GM12801 (cell line): ENCODE results near the gene TFCP2.

Experiments
- TF ChIP-seq, protein P1 (sequence below): IDR thresholded peaks from one replicate; pipeline ENCODE4 v1.5.1; 2011; ENCODE audit warnings: control low read depth; ENCODE audit not compliant: insufficient read length; ENCODE audit errors: extremely low read depth

The TFCP2 gene

DNA sequence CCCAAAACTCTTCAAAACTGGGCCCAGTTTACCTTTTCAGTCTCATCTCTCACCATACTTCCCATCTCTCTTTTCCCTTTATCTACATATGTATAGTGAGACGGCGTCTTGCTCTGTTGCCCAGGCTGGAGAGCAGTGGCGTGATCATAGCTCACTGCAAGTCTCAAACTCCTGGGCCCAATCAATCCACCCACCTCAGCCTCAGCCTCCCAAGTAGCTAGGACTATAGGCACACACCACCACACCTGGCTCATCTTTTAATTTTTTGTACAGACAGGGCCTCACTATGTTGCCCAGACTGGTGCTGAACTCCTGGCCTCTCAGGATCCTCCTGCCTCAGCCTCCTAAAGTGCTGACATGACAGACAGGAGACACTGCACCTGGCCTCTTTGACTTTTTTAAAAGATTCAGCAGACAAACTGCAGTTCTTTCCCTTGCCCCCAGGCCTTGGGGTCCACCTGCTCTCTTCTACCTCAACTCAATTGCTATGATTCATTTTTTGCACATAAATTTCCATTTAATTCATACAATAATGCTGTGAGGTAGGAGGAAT, 33.6 kb downstream of the TFCP2 start:
- TF ChIP-seq, protein P1, sequence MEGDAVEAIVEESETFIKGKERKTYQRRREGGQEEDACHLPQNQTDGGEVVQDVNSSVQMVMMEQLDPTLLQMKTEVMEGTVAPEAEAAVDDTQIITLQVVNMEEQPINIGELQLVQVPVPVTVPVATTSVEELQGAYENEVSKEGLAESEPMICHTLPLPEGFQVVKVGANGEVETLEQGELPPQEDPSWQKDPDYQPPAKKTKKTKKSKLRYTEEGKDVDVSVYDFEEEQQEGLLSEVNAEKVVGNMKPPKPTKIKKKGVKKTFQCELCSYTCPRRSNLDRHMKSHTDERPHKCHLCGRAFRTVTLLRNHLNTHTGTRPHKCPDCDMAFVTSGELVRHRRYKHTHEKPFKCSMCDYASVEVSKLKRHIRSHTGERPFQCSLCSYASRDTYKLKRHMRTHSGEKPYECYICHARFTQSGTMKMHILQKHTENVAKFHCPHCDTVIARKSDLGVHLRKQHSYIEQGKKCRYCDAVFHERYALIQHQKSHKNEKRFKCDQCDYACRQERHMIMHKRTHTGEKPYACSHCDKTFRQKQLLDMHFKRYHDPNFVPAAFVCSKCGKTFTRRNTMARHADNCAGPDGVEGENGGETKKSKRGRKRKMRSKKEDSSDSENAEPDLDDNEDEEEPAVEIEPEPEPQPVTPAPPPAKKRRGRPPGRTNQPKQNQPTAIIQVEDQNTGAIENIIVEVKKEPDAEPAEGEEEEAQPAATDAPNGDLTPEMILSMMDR, result no peak

DNA sequence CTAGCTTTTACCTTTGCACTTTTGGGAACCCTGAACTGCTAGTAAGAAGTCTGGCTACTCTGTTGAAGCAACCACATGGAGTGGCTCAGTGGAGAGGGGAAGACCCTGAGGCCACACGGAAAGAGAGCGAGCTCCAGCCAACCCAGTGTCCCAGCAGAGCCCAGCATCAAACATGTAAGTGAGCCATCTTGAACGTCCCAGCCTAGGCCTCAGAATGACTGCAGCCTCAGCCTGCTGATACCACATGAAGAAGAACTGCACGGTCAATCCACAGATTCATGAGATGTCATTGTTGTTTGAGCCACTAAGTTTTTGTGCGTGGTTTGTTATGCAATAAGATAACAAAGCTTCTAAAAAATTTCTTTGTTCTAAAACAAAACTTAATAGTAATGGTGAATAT, 40.2 kb downstream of the TFCP2 start:
- TF ChIP-seq, protein P1, result no peak

DNA sequence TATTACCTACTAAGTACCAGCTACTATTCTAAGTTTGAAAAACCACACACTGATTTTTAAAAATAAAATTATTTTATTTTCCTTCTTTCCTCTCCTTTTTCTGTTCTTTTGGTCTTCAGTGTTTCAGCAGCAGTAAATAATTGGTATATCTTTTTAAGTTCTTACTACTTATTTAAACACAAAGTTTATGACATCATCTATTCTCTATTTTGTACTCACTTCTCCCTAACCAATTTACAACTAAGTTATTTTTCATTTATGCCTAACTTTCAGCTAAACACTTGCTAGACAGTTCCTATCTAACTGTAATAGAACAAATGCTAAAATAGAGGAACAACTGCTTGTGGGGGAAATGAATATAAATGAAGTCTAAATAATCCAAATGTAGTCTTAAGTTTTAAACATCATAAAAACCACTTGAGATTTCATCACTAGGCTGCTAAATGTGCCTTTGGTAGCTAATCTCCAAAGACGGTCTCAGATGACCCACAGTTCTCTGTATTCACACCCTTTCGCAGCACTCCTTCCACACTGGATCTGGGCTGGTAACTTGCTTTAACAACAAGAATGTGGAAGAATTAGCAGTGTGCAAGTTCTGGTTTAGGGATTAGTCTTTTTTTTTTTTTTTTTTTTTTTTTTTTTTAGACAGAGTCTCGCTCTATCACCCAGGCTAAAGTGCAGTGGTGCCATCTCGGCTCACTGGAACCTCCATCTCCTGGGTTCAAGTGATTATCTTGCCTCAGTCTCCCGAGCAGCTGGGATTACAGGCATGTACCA, 41.0 kb downstream of the TFCP2 start:
- TF ChIP-seq, protein P1, result no peak

DNA sequence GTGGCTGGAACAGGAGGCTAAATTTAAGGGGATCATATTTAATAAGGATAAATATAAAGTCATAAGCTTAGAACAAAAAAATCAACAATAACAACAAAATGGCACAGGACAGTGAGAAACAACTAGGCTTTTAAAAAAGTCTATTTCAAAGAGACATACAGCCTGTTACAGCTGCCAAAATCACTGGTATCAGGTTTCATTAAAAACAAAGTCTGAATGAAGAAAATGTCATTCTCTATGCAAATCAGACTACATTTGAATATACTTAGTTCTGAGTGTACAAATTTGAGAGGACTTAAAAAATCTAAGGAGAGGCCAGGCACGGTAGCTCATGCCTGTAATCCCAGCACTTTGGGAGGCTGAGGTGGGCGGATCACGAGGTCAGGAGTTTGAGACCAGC, 44.0 kb downstream of the TFCP2 start:
- TF ChIP-seq, protein P1, result no peak

DNA sequence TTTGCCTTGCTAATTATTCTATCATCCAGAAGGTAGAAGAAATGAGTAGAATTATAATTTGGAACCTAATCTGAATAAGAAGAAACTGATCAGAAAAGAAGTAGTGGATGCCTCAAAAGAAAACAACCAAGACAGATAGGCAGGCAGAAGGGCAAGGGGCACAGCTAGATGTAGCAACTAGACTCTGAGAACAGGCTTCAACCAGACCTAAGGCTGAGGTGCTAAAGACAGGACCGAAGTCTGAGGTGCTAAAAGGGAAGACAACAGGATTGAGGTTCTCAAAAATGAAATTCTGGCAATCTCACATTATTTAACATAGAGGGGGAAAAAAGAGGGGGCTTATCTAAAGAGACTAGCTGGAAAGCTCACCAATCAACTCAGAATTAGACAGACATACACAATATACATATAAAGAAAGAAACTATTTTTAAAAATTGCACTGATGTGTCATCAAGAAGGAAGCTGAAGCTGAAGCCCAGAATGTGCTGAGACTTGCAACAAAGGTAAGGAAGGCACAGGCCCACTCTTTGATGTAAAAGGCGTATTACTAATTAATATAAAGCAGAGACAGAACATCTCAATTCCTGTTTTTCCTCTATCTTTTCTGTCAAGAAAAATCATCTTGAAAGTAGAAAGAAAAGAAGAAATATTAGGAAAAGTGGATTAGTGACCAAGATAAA, 45.7 kb downstream of the TFCP2 start:
- TF ChIP-seq, protein P1, result no peak

DNA sequence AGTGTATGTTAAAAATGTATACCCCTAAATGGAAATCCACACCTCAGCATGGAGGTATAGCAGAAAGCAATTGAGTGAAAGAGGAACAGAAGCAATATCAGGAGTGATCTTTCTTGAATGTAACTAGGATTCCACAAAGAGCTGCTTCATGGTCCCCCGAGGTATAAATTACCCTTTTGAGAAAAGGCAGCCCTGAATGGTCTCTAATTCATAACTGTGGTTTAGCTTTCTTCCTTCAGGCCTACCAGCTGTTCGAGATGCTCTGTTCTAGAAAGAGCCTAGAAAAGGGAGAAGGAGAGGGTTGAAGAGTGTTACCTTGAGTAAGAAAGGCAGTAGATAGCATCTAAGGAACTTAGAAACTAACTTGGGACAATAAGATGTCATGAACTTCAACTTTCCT, 46.6 kb downstream of the TFCP2 start:
- TF ChIP-seq, protein P1, result no peak

DNA sequence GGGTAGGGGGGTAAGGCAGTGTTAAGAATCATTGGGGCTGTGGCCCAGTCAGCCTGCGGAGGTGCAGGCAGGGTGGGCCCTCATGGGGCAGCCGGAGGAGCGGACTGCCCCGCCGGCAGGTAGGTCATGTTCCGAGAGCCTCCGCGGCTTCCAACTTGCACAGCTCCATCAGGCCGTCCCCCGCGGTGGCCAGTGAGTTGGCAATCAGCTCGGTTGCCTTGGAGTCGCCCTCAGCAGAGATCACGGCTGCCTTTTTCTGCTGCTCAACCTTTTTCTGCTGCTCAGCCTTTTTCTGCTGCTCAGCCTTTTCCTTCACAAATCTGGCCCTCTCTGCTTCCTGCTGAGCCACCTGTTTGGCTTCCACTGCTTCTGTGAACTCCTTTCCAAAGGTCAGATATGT, 48.4 kb downstream of the TFCP2 start:
- TF ChIP-seq, protein P1, result no peak
